GM12878 (cell line): ENCODE measurements around the gene ACKR1. TPM values are rescaled to one million over a fixed set of nuclear protein-coding genes. Genes with fewer than 3 reads are reported as not detected.

ENCODE experiments used
- ATAC-seq: fragments of 200-7000 bp; cut with Tn5 transposase; 3 replicates; pipeline ENCODE4 v1.9.1; 2020; ENCODE audit warnings: mild to moderate bottlenecking, moderate library complexity
- BruUV-seq: library from RNA; stranded (reverse); fragments of 400-500 nt; replicated peaks from 2 replicates; lab custom pipeline; 2021; lab: Mats Ljungman, UMichigan
- CTCF ChIA-PET: fragments of 300-600 bp; sonication (Branson Sonifier 250); formaldehyde crosslinking; extraction: SDS; loops from one replicate; lab custom pipeline; 2021; ENCODE audit warnings: inconsistent platforms; lab: Yijun Ruan, JAX
- POLR2A ChIA-PET: fragments of 350-600 bp; formaldehyde crosslinking; extraction: SDS; loops from one replicate; lab custom pipeline; 2021; ENCODE audit warnings: inconsistent platforms; lab: Charles Lee
- RAD21 ChIA-PET: fragments of 300-600 bp; sonication (Branson Sonifier 250); formaldehyde crosslinking; loops from one replicate; lab custom pipeline; 2023; ENCODE audit warnings: antibody characterized with exemption; ENCODE audit not compliant: unreplicated experiment; lab: Charles Lee
- SMC1A ChIA-PET: fragments of 300-600 bp; sonication (Branson Sonifier 250); formaldehyde crosslinking; loops from one replicate; lab custom pipeline; 2023; ENCODE audit not compliant: unreplicated experiment, uncharacterized antibody; lab: Charles Lee
- DNase-seq: peaks from one replicate; pipeline ENCODE4 v3.0.0-alpha.2; 2011; ENCODE audit warnings: low read depth, low spot score
- FAIRE-seq: peaks from 3 replicates; lab custom pipeline; 2011; peaks lifted over from hg19 to GRCh38; lab: Jason Lieb, UNC
- H2AFZ ChIP-seq: 2 replicates; pipeline ENCODE4 v1.6.0; 2011; ENCODE audit warnings: low read depth, low read length, control low read depth; ENCODE audit not compliant: control insufficient read depth
- H3K27ac ChIP-seq: 2 replicates; pipeline ENCODE4 v1.5.1; 2011; ENCODE audit warnings: control low read depth; ENCODE audit not compliant: control insufficient read depth, insufficient read depth
- H3K27me3 ChIP-seq, 2 experiments: replicated peaks in 1 of 2; 2 replicates each; pipeline versions ENCODE4 v1.6.0 to v1.6.1; 2011; ENCODE audit warnings: low read length in 1 of 2; ENCODE audit not compliant: control insufficient read depth in 2 of 2, insufficient read depth in 2 of 2
- H3K36me3 ChIP-seq, 2 experiments: 2 replicates each; pipeline ENCODE4 v1.5.1; 2011; ENCODE audit warnings: low read length in 1 of 2; ENCODE audit not compliant: control insufficient read depth in 2 of 2, insufficient read depth in 2 of 2
- H3K4me1 ChIP-seq: 2 replicates; pipeline ENCODE4 v1.6.1; 2011; ENCODE audit warnings: mild to moderate bottlenecking, low read length, moderate library complexity, mixed read lengths; ENCODE audit not compliant: control insufficient read depth, insufficient read depth
- H3K4me2 ChIP-seq: 2 replicates; pipeline ENCODE4 v1.6.0; 2011; ENCODE audit warnings: control low read depth; ENCODE audit not compliant: control insufficient read depth, insufficient read depth
- H3K4me3 ChIP-seq: fragments of 200-600 bp; sonication (generic); 2 replicates; pipeline ENCODE4 v1.5.1; 2016
- H3K79me2 ChIP-seq: 2 replicates; pipeline ENCODE4 v1.6.0; 2011; ENCODE audit warnings: low read length; ENCODE audit not compliant: control insufficient read depth, insufficient read depth
- H3K9ac ChIP-seq: 2 replicates; pipeline ENCODE4 v1.8.0; 2011; ENCODE audit warnings: low read length, control low read depth, mixed read lengths; ENCODE audit not compliant: control insufficient read depth, insufficient read depth
- H3K9me3 ChIP-seq: replicated peaks from 3 replicates; pipeline ENCODE4 v1.5.1; 2011; ENCODE audit warnings: mild to moderate bottlenecking, low read length; ENCODE audit not compliant: control insufficient read depth, insufficient read depth
- H4K20me1 ChIP-seq: 2 replicates; pipeline ENCODE4 v1.6.0; 2011; ENCODE audit not compliant: control insufficient read depth, insufficient read depth
- ATF7 ChIP-seq: fragments of 450-650 bp; IDR thresholded peaks from 2 replicates; pipeline ENCODE4 v1.6.1; 2016; ENCODE audit warnings: low read depth, mild to moderate bottlenecking
- ESRRA ChIP-seq: IDR thresholded peaks from 2 replicates; pipeline ENCODE4 v1.6.1; 2012; ENCODE audit warnings: mild to moderate bottlenecking, low read length, improper control_type of control experiment
- FOXM1 ChIP-seq: IDR thresholded peaks from 2 replicates; pipeline ENCODE4 v1.6.1; 2012; ENCODE audit warnings: low read depth, mild to moderate bottlenecking, inconsistent platforms, low read length, moderate library complexity
- KAT2A ChIP-seq: conservative IDR thresholded peaks from 2 replicates; pipeline ENCODE4 v1.6.1; 2011; ENCODE audit warnings: low read depth, low read length; ENCODE audit not compliant: control insufficient read depth
- MEF2B ChIP-seq: fragments of 450-650 bp; IDR thresholded peaks from 2 replicates; pipeline ENCODE4 v1.6.1; 2018; ENCODE audit warnings: mild to moderate bottlenecking, moderate library complexity; ENCODE audit not compliant: partially characterized antibody, poor library complexity, severe bottlenecking
- NFXL1 ChIP-seq: fragments of 450-650 bp; IDR thresholded peaks from 2 replicates; pipeline ENCODE4 v1.6.1; 2017; ENCODE audit warnings: antibody characterized with exemption, mild to moderate bottlenecking, borderline replicate concordance
- POLR2A ChIP-seq: IDR thresholded peaks from 2 replicates; pipeline ENCODE4 v1.6.1; 2011; ENCODE audit warnings: low read depth, mild to moderate bottlenecking, low read length
- in situ Hi-C: fragments of 300-500 bp; cut with MboI; formaldehyde crosslinking; loops from 9 replicates; pipeline ENCODE4 v1.14.3; 2018; ENCODE audit warnings: mixed read lengths
- intact Hi-C: fragments of 100-400 bp; cut with micrococcal nuclease; formaldehyde crosslinking; loops from one replicate; pipeline ENCODE4 v1.14.2; 2022; ENCODE audit not compliant: unreplicated experiment
- polyA plus RNA-seq, 11 experiments: library from polyadenylated mRNA; depleted of rRNA in 4 of 11; unstranded in 6 of 11; stranded (reverse) in 5 of 11; fragments of >200 nt; fragmentation: Nextera tagmentation in 4 of 11; fragmentation: Illumina TruSeq in 1 of 11; extraction: Ambion mirVana in 4 of 11; extraction: Trizol in 1 of 11; gene quantifications; 1 replicate in 1 of 11; 2 replicates in 10 of 11; pipeline versions ENCODE4 v1.2.1 to v1.2.3, GENCODE V29; 2011 to 2016; ENCODE audit warnings: inconsistent platforms in 2 of 11, missing spikeins in 2 of 11, low read depth in 1 of 11
- total RNA-seq, 4 experiments: library from RNA; depleted of rRNA in 3 of 4; stranded (reverse); fragments of >200 nt in 3 of 4; fragmentation: Illumina TruSeq in 1 of 4; extraction: Trizol in 1 of 4; gene quantifications; 2 replicates each; pipeline versions ENCODE4 v1.2.1 to v1.2.3, GENCODE V29; 2013 to 2021
- TF ChIP-seq, protein P1 (sequence below), 3 experiments: IDR thresholded peaks in 2 of 3; conservative IDR thresholded peaks in 1 of 3; 2 replicates each; pipeline ENCODE4 v1.5.1; 2011; ENCODE audit warnings: low read depth in 3 of 3, low read length in 3 of 3, mild to moderate bottlenecking in 3 of 3, control low read depth in 2 of 3, moderate library complexity in 2 of 3, inconsistent platforms in 1 of 3, mixed read lengths in 1 of 3; ENCODE audit not compliant: control insufficient read depth in 2 of 3, insufficient read depth in 1 of 3; ENCODE audit errors: extremely low read depth in 1 of 3
- TF ChIP-seq, protein P2 (sequence below): fragments of 450-650 bp; IDR thresholded peaks from 2 replicates; pipeline ENCODE4 v1.6.1; 2017; ENCODE audit warnings: low read depth, mild to moderate bottlenecking, moderate library complexity
- TF ChIP-seq, protein P3 (sequence below): fragments of 450-650 bp; formaldehyde crosslinking; IDR thresholded peaks from 2 replicates; pipeline ENCODE4 v1.5.0; 2022; ENCODE audit warnings: mild to moderate bottlenecking, missing genetic modification characterization

Gene ACKR1
- total and polyA plus RNA-seq, 10 of the 15 experiments (the other 5 are each of a cell fraction or from before 2014, with no cell fraction given) = 0.06 to 1.8 (median 0.38) TPM; not detected in 1

DNA sequence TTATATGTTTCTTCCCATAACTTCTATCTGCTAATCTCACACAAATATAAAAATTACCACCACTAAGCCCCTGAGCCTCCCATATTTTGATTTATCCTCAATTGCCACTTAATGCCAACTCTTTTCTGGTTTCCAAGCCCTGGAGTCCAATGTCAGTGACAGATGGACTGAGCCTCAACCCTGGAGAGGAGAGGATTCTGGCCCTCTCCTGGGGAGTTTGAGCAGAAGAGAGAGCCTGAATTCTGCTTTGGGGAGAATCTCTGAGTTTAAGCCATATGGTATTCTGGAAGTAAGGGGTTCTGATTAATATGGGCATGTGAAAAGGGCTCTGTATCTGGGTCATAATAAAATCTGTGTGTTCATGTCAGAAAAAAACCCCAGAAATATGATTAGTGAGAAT is 24.8 kb upstream of the ACKR1 start:
- intact Hi-C loops = no loop called here
- Histone ChIP-seq H4K20me1 (no peaks in the 10 kb centered on the region), H3K36me3 (no peaks in the 10 kb centered on the region), H3K9me3 (no peaks in the 10 kb centered on the region), H3K27ac (no peak overlapping the region), H3K4me3 (no peak overlapping the region), H2AFZ (no peak overlapping the region), H3K4me1 (no peaks in the 10 kb centered on the region), H3K27me3 (no peaks in the 10 kb centered on the region; a peak in 1 of 4 replicates), H3K4me2 (no peak overlapping the region), H3K9ac (no peak overlapping the region), H3K79me2 (no peaks in the 10 kb centered on the region)
- RAD21 ChIA-PET = no interaction called here
- BruUV-seq = no TSS peak
- no peak for ATAC-seq
- in situ Hi-C loops = no loop called here
- CTCF ChIA-PET = interaction anchor here (1.5 kb wide), 1 partner anchor 34 kb away, joined by 5 read pairs; no protein-coding TSS in a partner anchor
- TF ChIP-seq, protein P1, sequence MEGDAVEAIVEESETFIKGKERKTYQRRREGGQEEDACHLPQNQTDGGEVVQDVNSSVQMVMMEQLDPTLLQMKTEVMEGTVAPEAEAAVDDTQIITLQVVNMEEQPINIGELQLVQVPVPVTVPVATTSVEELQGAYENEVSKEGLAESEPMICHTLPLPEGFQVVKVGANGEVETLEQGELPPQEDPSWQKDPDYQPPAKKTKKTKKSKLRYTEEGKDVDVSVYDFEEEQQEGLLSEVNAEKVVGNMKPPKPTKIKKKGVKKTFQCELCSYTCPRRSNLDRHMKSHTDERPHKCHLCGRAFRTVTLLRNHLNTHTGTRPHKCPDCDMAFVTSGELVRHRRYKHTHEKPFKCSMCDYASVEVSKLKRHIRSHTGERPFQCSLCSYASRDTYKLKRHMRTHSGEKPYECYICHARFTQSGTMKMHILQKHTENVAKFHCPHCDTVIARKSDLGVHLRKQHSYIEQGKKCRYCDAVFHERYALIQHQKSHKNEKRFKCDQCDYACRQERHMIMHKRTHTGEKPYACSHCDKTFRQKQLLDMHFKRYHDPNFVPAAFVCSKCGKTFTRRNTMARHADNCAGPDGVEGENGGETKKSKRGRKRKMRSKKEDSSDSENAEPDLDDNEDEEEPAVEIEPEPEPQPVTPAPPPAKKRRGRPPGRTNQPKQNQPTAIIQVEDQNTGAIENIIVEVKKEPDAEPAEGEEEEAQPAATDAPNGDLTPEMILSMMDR (IDR thresholded peaks at IDR 0.05 in 2 of 3, conservative IDR thresholded peaks at IDR 0.05 in 1 of 3; ENCODE audit: control insufficient read depth in 2 of 3, extremely low read depth in 1 of 3, insufficient read depth in 1 of 3, low read depth in 3 of 3, low read length in 3 of 3) = no peak
- TF ChIP-seq, protein P2, sequence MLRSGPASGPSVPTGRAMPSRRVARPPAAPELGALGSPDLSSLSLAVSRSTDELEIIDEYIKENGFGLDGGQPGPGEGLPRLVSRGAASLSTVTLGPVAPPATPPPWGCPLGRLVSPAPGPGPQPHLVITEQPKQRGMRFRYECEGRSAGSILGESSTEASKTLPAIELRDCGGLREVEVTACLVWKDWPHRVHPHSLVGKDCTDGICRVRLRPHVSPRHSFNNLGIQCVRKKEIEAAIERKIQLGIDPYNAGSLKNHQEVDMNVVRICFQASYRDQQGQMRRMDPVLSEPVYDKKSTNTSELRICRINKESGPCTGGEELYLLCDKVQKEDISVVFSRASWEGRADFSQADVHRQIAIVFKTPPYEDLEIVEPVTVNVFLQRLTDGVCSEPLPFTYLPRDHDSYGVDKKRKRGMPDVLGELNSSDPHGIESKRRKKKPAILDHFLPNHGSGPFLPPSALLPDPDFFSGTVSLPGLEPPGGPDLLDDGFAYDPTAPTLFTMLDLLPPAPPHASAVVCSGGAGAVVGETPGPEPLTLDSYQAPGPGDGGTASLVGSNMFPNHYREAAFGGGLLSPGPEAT = no peak
- TF ChIP-seq FOXM1 (no peak), POLR2A (no peak), ESRRA (no peak), KAT2A (no peak), MEF2B (no peak), NFXL1 (no peak), ATF7 (no peak)
- TF ChIP-seq, protein P3, sequence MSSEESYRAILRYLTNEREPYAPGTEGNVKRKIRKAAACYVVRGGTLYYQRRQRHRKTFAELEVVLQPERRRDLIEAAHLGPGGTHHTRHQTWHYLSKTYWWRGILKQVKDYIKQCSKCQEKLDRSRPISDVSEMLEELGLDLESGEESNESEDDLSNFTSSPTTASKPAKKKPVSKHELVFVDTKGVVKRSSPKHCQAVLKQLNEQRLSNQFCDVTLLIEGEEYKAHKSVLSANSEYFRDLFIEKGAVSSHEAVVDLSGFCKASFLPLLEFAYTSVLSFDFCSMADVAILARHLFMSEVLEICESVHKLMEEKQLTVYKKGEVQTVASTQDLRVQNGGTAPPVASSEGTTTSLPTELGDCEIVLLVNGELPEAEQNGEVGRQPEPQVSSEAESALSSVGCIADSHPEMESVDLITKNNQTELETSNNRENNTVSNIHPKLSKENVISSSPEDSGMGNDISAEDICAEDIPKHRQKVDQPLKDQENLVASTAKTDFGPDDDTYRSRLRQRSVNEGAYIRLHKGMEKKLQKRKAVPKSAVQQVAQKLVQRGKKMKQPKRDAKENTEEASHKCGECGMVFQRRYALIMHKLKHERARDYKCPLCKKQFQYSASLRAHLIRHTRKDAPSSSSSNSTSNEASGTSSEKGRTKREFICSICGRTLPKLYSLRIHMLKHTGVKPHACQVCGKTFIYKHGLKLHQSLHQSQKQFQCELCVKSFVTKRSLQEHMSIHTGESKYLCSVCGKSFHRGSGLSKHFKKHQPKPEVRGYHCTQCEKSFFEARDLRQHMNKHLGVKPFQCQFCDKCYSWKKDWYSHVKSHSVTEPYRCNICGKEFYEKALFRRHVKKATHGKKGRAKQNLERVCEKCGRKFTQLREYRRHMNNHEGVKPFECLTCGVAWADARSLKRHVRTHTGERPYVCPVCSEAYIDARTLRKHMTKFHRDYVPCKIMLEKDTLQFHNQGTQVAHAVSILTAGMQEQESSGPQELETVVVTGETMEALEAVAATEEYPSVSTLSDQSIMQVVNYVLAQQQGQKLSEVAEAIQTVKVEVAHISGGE (CRISPR knock-in tag) = no peak
- POLR2A ChIA-PET = no interaction called here
- SMC1A ChIA-PET = no interaction called here
- DNase-seq = no peak
- FAIRE-seq = no peak
